GM08714 (cell line): ENCODE measurements around the gene ITGAD.
"Not testable (repeated sequence)": the region's sequence is repeated elsewhere in the genome, so short reads cannot be mapped to it uniquely, and the experiment has no call there.

ENCODE experiments used
- H3K4me3 ChIP-seq: fragments of 200-500 bp; sonication (Bioruptor generic); 2 replicates; pipeline ENCODE4 v1.5.1; 2014; ENCODE audit warnings: mild to moderate bottlenecking, low read length, inconsistent platforms
- ZNF274 ChIP-seq: IDR thresholded peaks from 2 replicates; pipeline ENCODE4 v1.6.1; 2012; ENCODE audit warnings: mild to moderate bottlenecking, low read depth, low read length

The ITGAD gene

DNA sequence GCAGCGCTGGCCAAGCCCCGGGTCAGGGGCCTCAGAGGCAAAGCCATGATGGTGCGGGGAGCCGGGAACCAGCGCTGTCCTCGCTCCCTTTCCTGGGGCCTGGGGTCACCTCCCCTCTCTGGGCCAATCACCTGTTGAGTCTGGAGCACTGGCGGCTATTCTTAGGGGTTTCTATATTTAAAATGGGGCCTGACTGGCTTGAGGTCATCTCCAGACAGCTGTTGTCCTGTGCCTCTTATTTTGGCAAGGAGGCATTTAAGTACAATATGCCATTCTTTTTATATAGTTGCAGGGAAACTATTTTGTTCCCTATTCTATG lies 35.1 kb downstream of the ITGAD start, which contains the start of gene COX6A2:
COX6A2 (minus strand) TSS at position 82 of the 319 bp plus-strand sequence; CDS start at position 47, 35 bp downstream.
- TF ChIP-seq ZNF274: no peak
- no peak within 1 kb of the TSS for H3K4me3 ChIP-seq

DNA sequence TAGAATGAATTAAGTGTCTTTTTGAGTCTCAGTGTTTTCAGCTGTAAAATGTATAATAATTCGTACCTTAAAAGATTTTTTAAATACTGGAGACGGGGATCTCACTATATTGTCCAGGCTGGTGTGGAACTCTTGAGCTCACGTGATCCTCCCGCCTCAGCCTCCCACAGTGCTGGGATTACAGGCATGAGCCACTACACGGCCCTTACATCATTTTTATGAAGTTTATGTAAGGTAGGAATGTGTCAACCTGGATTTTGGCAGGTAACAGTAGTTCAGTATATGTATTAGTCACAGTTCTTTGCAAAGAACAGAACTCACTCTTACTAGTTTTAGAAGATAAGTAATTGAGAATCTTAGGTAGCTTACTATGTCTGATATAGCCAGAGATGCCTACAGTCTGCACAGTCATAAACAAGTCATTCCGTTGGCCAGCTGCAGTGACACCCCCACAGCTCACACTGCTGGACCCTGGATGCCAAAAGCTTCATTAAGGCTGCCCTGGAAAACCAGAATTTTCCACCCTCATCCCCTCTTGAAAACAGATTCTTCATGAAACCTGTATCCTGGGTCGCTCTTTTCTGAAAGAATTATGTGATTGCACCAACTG lies 35.6 kb downstream of the ITGAD start:
- no peak overlapping the region for H3K4me3 ChIP-seq
- no peak for TF ChIP-seq ZNF274

DNA sequence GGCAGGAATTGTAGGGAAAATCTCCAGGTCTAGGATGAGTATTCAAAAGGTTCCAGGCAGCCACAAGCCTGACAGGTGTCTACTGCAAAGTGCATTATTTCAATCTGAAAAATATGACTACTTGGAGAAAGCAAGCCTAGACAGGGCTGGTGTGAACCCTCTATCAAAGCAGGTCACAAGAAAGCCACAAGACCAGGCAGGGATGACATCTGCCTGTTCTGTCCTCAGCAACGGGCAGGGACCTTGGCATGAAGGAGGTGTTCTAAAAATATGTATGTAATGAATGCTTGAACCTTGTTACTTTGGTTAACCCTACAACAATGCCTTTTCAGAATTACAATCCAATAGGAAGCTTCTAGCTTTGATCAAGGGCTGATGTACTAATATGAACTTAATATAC lies 36.2 kb downstream of the ITGAD start:
- no peak for TF ChIP-seq ZNF274
- H3K4me3 ChIP-seq: no peak overlapping the region

DNA sequence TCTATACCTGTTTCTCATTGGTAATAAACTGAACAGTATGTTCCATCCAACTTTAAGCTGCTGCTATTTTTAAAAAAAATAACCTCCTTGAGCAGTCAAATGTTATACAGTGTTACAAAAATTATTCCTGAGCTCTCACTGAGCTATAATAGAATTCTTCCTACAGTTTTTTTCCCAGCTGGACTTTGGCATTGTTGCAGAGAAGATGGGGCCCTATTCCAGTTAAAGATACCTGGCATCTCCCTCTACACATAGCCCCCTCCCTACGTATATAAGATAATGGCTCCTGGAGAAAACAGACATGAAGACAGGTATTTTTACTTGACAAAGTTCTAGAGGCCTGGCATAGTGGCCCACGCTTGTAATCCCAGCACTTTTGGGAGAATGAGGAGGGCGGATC lies 36.7 kb downstream of the ITGAD start:
- TF ChIP-seq ZNF274: no peak

DNA sequence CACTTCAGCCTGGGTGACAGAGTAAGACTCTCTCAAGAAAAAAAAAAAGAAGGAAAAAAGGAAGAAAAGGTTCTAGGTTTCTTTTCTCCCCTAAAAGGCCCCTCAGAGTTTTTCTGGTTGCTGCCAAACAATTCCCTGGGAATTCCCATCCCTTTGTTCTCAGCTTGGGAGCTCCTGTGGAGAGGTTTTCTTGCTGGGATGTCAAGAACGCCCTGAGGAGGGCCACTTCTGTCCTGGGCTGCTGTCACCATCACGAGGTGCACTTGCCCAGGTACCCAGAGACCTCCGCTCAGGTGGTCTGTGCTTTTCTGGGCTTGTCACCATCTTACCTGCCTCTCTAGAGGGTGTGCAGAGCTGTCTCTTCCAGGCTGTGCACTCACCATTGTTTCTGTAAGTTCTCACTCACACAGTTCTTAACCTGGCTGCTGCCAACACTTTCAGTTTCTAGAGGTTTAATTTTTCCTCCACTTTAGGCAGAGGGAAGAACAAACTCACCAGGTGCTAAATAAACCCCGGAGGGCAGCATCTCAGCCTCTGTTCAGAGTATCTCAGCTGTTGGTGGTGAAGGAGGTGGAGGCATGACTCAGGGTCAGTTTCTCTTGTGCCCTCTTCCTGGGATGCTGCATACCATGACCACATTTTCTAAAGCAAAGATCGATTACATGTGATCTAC lies 37.4 kb downstream of the ITGAD start:
- H3K4me3 ChIP-seq: no peak overlapping the region
- no peak for TF ChIP-seq ZNF274

More for the DNA sequence above, 36.7 kb downstream of the ITGAD start:
- no peak overlapping the region for H3K4me3 ChIP-seq

DNA sequence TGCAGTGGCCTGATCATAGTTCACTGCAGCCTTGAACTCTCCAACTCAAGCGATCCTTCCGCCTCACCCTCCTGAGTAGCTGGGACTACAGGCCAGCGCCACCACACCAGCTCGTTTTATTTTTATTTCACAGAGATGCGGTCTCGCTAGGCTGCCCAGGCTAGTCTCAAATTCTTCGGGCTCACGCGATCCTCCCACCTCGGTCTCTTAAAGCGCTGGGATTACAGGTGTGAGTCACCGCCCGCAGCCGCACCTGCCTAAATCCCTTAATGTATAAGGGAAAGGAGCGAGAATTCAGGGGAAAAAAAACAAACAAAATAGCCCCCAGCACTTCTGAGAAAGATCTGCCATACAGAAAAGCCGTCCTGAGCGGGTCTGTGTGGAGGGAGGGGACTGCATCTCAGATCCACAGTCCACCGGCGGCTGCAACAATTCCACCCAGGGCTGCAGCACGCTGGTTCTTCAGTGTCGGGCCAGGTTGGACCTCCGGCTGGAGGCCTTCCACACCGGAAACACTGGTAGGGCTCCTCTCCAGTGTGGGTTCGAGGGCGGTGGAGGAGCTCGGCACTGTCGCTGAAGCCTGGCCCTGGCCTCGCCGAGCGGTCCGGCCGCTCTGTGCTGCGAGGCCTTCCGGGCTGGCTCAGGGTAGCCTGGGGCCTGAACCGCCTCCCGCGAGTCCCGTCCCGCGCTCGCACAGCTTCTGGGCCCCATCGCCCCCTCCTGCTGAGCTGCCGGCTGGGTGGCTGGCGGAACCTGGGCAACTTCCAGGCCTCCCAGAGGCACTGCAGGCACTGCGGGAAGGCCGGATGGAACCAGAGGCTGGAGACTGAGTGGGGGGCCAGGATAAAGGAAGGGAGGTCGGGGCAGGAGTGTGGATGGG lies 42.4 kb downstream of the ITGAD start:
- H3K4me3 ChIP-seq: no peak overlapping the region
- TF ChIP-seq ZNF274: no peak

DNA sequence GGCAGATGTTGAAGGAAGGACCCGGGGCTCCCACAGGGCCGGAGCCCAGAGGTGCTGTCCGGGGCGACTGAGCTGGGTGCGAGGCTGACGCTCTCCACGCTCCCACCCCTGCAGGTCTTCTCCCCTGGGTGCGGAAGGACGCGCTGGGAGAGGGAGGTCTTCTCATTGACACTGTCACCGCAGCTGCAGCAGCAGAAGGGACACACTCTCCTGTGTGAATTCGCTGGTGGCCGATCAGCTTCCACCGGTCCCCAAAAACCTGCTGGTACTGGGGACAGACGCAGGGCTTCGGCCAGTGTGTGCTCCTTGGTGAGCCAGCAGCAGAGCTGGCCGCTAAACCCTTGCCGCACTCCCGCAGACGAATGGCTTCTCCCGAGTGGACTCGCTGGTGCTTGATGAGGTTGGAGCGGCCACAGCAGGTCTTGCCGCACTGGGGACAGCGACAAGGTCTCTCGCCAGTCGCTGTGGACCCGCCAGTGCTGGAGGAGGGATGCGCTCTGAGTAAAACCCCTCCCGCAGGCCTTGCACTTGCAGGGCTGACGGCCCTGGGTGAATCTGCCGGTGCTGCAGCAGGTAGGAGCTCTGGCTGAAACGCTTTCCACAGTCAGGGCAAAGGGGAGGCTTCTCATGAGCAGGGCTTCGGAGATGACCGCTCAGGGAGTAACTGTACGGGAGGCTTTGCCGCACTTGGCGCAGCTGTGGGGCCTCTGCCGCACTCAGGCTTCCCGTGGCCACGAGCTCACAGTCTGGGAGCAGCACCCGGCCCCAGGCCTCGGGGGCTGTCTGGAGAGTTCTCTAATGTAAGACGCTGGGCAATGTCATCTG lies 43.3 kb downstream of the ITGAD start:
- TF ChIP-seq ZNF274: no peak

DNA sequence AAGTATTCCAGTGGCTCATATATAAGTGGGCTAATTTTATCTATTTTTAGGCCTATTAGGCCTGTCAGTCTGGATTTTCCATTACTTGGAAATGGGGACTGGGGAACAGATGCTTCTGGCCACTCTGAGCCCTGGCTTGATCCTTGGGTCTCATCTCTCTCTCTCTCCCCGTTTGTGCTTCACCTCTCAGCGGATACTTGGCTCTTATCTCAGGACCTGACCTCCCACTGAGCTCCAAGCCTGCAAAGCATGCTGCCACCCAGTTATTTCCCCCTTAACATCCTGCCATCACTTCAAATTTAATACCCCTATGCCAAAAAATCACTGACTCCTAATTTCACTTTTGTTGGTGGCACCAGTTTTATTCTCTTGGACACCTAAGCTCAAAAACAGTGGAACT lies 45.3 kb downstream of the ITGAD start:
- no peak for TF ChIP-seq ZNF274
- H3K4me3 ChIP-seq: no peak overlapping the region

More for the DNA sequence above, 43.3 kb downstream of the ITGAD start:
- H3K4me3 ChIP-seq: no peak overlapping the region

DNA sequence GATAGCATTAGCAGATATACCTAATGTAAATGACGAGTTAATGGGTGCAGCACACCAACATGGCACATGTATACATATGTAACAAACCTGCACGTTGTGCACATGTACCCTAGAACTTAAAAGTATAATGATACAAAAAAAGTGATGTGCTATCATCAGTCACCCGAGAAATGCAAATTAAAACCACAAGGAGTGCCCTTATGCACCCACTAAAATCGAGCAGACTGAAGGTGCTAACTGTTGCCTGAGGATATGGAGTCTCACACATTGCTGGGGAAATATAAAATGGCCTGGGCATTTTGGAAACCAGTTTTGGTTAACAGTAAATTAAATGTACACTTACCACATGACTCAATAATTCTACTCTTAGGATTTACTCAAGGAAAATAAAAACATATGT lies 45.9 kb downstream of the ITGAD start:
- H3K4me3 ChIP-seq: not testable (repeated sequence)

DNA sequence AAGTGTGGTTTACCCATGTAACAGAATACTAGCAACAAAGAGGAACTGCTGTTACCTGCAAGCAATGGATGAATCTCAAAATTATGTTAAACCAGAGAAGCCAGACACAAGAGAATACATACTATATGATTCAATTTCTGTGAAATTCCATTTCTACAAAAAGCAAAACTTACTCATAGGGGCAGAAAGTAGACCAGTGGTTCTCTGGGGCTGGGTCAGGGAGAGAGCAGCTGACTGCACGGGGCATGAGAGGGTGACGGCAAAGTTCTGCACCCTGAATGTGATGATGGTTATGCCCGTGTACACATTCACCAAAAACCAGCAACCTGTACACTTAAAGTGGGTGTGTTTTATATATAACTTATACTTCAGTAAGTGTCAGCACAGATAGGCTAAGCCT lies 46.4 kb downstream of the ITGAD start:
- no peak for TF ChIP-seq ZNF274
- H3K4me3 ChIP-seq: no peak overlapping the region

DNA sequence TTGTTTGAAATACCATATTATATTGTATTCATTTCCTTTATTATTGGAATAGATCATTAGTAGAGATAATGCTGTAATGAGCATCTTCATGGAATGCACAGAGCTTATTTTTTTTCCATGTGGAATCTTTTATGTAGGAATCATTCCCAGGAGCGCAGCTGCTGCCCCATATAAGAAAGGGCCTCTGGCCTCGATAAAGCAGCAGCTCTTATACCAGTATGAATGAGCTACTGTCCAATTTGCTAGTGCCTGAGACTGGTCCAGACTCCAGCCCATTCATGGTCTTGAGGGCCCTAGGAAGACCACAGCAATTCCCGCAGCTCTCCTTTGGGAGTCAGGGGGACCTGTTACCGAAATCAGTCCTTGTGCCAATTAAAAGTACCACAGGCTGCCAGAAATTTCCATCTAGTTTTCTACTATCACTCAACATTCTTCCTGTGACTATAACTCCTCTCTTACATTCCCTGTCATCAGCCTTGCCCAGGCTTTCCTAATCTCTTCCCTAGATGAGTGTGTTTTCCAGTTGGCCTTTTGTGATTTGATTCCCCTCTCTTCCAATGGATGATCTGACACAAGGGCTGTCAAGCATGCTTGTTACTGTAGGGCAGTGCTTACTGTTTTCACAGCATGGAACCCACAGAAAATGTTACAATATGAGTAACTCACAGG lies 47.5 kb downstream of the ITGAD start:
- TF ChIP-seq ZNF274: no peak
- no peak overlapping the region for H3K4me3 ChIP-seq

DNA sequence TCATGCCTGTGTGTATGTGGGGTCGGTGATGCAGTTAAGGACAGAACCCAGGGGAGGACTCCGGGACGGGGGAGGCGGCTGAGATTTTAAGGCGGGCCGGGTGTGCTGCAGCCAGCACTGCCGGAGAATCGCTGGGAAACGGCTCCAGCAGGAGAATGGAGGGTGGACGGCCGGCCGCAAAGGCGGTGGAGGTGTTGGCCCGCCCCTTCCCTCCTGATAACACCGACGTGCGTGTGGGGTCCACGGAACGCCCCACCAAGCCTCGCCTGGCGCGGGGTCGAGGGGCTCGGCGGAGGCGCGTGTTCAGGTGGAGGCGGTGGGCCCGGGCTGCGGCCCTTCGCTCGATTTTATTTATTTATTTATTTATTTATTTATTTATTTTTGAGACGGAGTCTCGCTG lies 48.8 kb downstream of the ITGAD start:
- no peak for TF ChIP-seq ZNF274
- H3K4me3 ChIP-seq: peak overlapping the region; percentile 58; the same call in 1 of the 2 replicates

DNA sequence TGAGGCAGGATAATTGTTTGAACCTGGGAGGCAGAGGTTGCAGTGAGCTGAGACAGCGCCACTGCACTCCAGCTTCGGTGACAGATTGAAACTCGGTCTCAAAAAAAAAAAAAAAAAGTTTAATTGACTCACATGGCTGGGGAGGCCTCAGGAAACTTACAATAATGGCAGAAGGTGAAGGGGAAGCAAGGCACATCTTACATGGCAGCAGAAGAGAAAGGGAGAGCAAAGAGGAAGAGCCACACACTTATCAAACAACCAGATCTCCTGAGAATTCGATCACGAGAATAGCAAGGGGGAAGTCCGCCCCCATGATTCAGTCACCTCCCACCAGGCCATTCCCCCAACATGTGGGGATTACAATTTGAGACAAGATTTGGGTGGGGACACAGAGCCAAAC lies 52.8 kb downstream of the ITGAD start:
- H3K4me3 ChIP-seq: not testable (repeated sequence)

DNA sequence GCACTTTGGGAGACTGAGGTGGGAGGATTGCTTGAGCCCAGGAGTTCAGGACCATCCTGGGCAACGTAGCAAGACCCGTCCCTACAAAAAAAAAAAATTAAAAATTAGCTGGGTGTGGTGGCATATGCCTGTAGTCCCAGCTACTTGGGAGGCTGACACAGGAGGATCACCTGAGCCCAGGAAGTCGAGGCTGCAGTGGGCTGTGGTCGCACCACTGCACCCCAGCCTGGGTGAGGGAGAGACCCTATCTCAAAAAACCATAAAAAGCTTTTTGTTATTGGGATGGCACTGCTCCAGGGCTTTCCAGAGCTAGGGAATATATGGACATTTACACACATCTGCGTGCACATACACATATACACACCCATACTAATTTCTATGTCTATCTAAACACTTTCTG lies 58.1 kb downstream of the ITGAD start:
- no peak overlapping the region for H3K4me3 ChIP-seq
- TF ChIP-seq ZNF274: no peak
